Fibroblast of skin of scalp (primary cell): Measurements from ENCODE around the gene RCSD1.

Source experiments
- DNase-seq: peaks from one replicate; pipeline ENCODE4 v3.0.0-alpha.2; 2013

The RCSD1 gene

GRCh38 chr1:167747988-167748387 lies 118.0 kb downstream of the RCSD1 start:
- peak; percentile 27 for DNase-seq

- DNase-seq = peak; percentile 71
Measured at GRCh38 chr1:167748906-167749305, 118.9 kb downstream of the RCSD1 start.

- DNase-seq = no peak
Measured at GRCh38 chr1:167749741-167750140, 119.7 kb downstream of the RCSD1 start.

DNA sequence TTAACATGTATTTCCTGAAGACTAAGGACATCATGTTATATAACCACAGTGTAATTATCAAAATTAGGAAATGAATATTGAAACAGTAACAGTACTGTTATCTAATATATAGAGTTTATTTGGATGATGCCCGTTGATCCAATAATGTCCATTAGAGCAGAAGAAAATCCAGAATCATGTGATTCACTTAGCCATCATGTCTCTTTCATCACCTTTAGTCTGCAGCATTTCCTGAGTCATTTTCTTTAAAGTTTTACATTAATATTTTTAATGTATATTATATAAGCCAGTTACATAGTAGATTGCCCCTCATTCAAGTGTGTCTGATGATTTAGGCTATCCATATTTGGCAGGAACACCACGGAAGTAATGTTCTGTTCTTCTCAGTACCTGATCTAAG lies 120.6 kb downstream of the RCSD1 start:
- DNase-seq = no peak

DNA sequence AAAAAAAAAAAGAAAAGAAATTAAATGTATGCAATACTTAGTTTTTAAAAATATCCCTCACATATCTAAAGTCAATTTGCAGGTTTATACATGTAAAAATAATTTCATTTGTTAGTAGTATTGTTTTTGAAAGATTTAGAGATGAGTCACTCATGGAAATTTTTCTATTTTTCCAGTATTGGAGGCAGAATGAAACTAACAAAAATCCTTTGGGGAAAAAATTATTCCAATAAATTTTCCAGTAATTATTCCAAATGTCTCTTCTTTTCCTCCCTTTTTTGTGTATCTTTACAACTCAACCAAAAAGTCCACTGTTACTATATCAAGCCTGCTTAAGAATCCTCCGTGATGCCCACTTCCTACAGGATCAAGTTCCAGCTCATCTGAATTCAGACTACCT lies 121.6 kb downstream of the RCSD1 start:
- DNase-seq = no peak

DNA sequence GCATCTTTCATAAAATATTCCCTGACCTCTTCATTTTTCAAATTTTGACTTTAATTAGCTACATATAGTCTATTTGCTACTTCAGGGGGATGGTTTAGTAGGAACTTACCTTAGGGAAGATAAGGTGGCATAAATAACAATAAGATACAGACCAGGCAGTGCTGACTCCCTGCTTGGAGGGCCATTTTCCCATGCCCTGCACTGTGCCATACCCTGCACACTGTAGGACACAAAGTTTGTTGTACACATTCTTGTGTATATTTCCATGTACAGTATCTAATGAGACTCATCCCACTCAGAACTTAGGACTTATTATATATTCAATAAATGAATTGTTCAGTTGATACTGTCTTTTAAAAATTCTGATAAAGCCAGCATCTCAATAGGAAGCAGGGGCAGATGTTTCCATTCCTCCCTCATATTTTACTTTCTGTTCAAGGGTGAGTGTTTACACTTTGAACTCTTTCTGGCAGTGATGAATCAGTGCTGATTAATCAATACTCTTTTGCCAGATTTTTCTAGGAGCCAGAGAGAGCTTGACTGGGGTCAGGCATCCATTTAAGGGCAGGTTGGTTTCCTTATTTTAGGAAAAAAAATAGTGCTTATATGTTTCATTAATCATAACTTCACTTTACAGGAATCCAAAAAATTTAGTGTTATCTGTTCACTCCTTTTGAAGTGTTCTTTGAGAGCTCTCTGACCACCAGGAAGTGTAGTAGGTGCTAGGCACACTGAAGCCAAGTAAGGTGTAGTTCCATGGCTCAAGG lies 122.4 kb downstream of the RCSD1 start:
- no peak for DNase-seq

GRCh38 chr1:167755654-167756053 lies 125.6 kb downstream of the RCSD1 start:
- DNase-seq = no peak
